Cardiac septum (tissue), 1 donor: ENCODE data around the gene DPH1. TPM values are rescaled to one million over a fixed set of nuclear protein-coding genes. Genes with fewer than 3 reads are reported as not detected.

Experiments
- DNase-seq: peaks from one replicate; pipeline ENCODE4 v3.0.0-alpha.2; 2020; ENCODE audit warnings: low spot score
- intact Hi-C: fragments of 100-400 bp; cut with DNase I; formaldehyde crosslinking; loops from one replicate; pipeline ENCODE4 v1.14.0; 2022
- total RNA-seq: library from RNA; stranded (reverse); fragmentation: NEBNext Ultra II Directional; extraction: Animal tissue kit (Norgen Biotek cat#: 25700); gene quantifications from one replicate; pipeline ENCODE4 v1.2.1, GENCODE V29; 2021
- donor health status: DM: no; HTN: no; CAD: no.

The DPH1 gene
- total RNA-seq, 1 donor from 2014 or later = 28.8 TPM

DNA sequence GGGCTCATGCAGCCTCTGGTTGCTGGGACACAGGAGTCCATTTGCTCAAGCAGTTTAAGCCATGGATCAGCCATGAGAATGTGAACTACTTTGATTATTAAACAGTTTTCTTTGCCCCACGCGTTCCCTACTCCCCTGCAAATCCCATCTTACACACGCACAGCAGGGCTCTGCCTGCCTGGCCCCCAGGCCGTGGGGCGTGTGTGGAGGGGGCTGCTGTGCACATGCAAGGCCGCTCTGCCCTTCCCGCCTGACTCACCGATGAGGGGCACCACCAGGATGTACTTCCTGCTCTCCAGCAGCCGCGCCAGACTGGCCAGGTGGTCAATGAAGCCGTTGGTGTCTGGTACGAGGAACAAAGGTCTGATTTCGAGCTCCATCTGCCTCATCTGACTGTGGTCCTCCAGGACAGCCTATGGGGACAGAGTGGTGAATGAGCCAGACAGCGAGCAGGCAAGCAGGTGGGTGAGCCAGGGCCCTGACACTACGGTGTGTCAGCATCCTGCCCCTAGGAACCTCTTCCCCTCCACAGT is 38.6 kb downstream of the DPH1 start:
- intact Hi-C loops = no loop called here

DNA sequence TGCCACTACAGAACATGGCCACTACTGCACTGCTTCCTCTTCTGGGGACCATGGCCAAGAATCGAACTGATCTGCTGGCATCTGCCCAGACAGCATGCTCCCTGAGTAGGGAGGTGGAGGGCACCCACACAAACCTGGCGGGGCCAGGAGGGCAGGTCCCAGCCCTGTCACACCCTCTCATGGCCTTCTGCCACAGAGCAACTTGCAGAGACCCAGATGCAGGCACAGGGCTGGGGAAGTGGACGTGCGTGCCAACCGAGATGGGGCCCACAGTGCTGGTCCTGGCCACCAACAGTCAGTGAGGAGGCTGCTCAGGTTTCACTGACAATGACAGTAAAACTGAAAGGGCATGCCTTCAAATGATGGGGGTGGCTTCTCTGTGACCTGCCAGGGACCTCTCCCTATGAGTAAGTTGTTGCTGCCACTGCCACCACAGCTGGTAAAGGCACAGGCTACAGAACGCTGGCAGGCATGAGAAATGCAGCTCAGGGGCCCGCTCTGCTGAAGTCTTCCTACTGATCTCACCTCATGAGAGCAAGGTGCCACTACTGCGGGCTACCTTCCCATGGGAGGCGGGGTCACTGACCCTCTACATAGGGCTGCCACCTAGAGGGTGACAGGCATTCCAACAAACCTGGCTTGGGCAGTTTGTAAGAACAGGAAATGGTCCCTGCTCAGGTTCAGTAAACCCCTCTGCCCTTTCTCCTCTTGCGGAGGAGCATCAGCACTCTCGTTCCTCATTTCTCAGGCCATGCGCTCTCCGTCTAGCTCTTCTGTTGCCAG is 40.5 kb downstream of the DPH1 start:
- intact Hi-C loops = no loop called here
- DNase-seq = no peak

More for the DNA sequence above, 38.6 kb downstream of the DPH1 start:
- DNase-seq = no peak

DNA sequence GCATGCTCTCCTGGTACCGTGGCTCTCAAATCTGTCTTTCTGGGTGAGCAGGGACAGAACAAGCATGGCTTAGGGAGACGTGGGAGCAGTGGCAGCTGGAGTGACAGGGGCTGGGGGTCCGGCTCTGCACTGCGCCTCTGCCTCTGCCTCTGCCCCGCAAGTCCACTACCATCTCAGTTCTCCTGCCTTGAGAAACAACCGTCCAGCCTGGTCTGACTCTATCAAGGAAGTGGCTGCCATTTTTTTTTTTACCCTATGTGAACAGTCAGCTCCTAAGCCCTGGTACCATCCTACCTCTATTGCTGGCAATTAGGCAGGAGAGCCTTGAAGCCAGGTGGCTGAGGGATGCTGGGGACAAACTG is 41.1 kb downstream of the DPH1 start:
- intact Hi-C loops = no loop called here
- DNase-seq = no peak

DNA sequence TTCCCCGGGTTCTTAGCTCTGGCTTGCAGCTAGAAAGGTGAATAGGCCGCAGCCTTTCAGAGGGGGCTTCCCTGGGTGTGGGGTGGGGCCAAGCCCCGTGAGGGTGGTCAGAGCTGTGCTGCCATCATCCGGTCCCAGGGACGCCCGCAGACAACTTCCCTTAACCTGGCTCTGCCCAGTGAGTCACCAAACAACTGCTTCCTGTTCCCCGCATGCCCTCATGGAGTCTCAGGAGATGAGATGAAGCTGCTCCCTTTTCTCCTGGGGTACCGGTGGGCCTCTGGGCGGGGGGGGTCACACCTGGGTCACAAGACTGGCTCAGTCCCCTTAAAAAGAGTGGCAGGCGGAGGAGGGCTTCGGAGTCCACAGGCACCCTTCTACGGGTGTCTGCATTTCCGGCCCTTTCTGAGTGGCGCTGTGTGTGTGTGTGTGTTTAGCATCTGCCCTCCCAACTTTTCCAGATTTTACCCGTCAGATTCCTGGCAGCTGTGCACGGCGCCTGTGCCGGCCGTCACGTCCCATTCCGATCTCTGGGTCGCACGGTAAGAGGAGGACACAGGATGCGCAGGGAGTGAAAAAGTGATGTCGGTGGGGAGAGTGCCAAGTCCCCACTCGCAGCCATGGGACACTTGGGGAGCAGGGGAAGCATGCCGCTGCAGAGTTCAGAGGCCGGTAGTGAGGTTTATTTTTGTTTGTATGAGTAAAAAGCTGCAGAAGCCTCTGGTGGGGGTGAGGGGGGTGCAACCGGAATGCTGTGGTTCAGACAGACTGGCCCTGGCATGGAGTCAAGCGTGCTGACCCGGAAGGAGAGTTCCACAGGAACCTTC is 41.7 kb downstream of the DPH1 start:
- no peak for DNase-seq
- intact Hi-C loops = no loop called here

DNA sequence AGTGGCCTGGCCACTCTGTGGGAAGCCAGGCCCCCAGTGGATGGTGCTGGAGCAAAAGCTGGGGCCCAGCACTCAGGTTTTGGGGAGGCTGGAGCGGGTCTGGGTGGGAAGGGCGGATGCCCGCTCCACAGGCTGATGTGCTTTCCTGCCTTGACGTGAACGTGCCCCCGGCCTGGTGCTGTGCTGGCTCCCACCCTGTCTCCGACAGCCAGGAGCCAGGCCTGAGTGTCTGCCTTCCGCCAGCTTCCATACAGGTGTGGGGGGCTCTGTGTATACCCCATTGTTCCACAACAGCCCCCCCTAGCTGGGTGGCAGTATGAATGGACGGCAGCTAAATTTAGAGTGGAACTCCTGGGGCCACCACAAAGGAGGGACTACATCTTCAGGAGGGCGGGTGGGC is 45.0 kb downstream of the DPH1 start:
- no peak for DNase-seq
- intact Hi-C loops = loop anchor here (2.0 kb wide), 1 partner anchor 14 kb away; no protein-coding TSS in a partner anchor

DNA sequence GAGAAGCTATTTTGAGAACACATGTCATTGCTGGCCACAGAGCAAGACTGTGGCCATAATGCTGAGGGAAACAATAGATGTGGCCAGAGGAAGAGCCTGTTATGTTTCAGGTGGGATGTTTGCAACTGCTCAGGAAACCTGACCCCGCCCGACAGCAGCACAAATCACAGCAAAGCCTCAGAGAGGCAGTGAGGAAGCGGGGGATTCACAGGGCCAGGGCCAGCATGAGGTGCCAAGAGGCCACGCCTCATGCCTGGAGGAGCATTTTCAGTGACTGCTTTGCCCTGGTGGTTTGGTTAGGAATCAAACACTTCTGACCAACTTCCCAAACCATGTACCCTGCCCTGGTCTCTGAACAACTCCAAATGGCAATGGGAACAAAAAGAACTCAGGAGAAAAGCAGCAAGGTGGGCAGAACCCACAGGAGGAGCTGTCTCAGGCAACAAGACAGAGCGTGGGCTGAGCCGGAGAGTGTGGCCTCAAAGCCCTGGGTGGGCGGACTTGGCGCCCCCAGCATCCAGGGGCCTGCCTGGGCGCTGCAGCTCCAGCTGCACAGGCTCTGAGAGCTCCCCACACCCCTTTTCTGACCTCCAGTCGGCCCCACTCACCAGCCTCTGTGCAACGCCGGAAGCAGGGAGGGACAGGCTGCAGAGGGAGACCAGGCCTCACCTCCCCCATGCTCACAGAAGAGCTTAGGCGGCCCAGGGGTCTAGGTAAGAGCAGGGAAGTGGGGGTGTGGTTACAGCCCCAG is 45.6 kb downstream of the DPH1 start:
- no peak for DNase-seq
- intact Hi-C loops = loop anchor here (2.0 kb wide), 1 partner anchor 13 kb away; no protein-coding TSS in a partner anchor

DNA sequence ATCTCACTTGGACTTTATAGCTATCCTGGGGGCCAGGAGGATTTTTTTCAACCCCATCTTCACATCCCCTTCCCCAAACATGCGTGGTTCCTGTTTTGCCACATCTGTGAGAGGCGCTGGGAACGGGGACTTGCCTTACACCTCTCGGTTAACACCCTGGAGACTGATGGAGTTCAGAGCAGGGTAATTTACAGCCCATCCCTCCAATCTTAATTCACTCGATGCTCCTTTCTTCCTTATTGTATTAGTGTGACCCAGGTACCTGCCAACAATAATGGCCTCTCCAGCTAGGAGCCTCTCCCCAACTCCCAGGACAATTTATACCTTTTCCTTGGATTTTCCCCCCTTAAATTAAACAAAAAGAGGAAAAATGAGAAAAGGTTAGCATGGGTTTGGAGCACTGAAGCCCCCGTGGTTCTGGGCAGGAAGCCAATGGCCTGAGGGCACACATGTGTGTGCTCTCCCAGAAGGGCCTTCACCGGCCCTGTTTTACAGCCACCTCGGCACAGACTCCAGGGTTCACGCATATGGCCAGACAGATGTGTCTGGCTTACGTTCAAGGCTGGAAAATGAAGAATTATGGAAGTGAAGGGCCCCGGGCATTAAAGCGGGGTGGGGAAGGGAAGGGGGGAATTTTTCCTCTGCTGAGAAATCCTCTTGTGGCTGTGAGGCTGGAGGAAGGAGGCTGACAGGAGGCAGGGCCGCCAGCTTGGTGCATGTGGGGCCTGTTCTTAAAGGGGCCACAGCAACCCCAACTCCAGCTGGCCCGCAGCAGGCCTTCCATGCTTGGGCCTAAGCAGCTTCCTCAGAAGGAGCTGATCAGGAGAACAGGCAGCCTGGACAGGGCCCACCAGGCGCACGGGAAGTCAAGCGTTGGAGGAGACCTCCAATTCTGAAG is 46.4 kb downstream of the DPH1 start:
- intact Hi-C loops = no loop called here
- DNase-seq = no peak

DNA sequence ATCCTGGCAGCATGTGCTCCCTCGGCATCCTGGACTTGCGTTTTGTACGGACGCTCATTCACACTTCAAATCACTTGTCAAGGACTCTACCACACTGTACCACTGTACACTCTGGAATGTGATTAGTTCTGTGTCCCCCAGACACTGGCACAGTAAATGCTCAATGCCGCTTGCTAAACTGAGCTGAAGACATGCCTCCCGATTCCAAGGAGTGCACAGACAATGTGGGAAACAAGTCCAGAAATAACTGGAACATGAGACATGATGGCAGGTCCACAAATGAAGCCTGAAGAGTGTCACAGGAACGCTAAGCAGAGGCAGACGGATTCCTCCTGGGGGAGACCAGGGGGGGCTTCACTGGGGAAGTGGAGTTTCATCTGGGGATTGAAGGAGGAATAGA is 47.1 kb downstream of the DPH1 start:
- intact Hi-C loops = no loop called here
- no peak for DNase-seq

DNA sequence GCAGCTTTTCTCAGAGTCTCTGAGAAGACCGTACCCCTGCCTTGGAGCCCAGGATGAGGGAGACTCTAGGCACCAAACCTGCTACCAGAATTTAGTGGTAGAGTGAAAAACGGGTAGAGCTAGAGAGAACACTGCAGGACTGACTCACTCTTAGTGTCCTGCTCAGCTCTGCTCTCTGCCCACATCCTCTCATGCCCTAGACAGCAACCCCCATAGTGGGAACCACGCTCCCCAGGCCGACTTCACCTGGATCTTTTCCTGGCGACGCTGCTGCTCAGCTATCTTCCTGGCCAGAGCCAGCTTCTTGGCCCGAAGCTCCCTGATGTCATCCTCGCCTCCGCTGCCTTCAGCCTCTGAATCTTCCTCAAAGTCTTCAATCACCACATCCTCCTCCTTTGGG is 51.6 kb downstream of the DPH1 start:
- intact Hi-C loops = no loop called here
- no peak for DNase-seq

DNA sequence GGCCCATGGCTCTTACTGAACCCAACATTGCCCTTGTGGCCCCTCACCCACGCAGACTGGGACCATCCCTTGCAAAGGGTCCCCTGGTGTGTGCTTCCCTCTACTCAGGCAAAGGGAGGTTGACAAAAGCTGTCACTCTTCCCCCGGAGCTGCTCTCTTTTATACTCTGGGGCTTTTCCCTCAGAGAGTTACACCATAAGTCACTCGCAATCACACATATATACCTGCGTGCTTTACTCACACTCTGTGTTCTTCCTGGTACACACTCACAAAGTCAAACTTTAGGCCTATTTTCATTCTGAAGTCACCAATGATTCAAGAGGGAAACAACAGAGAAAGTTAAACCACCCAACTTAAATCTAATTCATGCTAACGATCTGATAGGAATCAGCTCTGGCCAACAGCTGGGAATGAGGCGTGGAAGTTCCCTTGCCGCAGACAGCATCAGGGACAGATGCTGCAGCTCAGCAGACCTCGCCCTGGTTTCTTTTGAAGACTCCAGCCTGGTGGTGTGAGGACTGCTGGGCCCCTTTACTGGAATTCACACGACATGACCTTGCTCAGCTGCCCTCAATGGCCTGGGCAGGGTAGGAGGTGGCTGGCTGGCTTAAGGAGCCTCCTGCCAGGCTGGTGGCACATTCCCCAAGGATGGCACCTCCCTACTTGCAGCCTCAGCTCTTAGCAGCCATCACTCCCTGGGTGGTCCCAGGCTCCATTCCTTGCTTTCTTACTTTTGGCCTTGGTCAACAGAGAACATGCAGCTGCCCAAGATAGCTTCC is 52.2 kb downstream of the DPH1 start:
- no peak for DNase-seq
- intact Hi-C loops = no loop called here

DNA sequence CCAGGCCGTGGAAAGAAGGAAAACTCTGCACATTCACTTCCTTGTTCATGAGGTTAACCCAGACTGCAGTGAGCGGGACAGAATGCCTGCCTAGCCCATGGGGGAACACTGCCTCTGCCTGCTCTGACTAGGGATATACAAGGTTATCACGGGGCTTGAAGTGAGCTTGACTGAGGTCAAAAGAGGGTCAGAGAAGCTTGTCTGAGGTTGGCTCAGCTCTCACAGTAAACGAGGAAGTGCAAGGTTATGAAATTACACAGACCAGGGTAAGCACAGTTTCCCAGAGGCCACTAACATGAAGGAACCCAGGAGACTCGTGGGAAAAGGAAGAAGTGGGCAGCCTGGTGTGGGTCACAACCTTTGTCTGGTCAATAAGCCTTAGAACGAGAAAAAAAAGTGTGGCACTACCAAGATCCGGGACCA is 53.7 kb downstream of the DPH1 start:
- DNase-seq = no peak

DNA sequence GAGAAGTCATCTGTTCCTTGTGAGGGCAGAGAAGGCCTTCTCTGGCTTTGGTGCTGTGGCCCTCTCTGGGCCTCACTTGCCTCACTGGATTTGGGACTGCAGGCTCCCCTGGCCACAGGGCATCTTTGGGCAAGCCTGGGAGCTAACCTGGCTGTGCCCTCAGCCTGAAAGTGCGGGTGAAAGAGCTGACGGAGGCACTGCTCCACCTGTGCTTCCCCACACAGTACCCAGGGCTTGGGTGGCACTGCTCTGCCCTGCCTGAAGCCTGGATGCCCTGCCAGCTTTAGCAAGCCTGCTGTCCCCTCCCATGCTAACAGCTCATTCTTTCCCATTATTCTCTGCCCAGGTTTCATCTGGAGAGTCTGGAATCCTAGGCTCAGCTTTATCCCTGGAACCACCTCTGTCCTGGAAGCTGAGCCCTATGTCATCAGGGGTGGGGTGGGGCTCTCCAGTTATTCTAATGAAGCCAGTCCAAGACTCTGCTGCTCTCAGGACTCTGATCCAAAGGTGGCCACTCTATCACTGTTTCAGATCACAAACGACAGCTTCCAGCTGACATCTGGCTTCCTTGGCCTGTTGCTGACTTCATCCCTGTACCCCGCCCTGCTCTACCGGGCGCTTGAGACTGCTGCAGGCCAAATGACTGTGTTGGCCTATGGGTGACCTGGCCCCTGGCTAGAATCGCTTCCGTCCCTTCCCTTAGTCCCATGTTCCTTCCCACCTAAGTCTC is 54.2 kb downstream of the DPH1 start:
- no peak for DNase-seq
- intact Hi-C loops = no loop called here

More for the DNA sequence above, 53.7 kb downstream of the DPH1 start:
- intact Hi-C loops = no loop called here

DNA sequence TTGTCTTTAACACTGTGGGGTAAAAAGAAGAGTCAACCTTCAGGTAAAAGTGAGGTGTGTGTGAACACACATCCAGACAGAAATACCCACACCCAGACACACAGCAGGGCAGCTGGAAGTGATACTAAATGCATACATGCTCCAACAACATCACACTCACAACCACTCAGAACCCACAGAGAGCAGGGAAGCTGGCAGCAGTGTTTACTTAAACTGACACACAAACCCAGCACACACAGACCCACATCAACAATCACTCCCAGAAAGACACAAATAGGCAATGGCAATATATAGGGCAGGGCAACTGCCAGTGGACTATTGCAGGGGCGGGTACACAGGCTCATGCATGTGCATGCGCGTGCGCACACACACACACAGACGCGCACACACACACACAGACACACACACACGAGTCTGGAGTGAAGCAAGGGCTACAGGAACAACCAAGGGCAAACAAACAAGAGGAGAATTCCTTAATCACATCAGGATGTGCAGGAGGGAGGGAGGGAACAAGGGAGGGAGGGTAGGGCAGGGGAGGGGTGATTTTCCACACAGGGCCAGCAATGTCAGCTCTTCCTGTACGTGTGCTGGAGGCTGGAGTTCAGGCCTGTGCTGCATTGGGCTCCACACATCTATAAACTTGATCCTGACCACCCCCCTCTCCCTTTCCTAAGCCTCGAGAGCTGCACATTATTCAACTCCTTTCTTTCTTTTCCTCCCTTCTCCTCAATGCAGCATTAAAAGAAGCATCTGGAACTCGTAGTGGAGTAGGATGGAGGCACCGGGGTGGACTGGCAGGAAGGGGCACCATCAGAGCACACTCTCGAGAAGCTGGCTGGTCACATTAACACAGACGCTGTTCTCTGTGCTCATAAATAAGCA is 55.1 kb downstream of the DPH1 start:
- intact Hi-C loops = no loop called here
- no peak for DNase-seq

DNA sequence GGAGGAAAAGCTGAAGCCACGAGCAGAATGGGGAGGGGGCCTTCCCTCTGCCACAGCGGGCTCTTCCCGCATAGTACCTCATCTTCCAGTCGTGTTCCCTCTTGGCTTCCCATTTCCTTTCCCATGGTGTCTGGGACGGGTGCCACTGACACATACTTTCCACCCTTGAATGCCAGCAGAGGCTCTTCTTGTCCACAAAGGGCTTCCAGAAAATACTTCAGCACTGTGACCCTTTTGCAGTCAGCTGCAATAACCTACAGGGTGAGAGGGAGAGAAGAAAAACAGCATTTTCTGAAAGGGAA is 55.6 kb downstream of the DPH1 start:
- intact Hi-C loops = no loop called here

DNA sequence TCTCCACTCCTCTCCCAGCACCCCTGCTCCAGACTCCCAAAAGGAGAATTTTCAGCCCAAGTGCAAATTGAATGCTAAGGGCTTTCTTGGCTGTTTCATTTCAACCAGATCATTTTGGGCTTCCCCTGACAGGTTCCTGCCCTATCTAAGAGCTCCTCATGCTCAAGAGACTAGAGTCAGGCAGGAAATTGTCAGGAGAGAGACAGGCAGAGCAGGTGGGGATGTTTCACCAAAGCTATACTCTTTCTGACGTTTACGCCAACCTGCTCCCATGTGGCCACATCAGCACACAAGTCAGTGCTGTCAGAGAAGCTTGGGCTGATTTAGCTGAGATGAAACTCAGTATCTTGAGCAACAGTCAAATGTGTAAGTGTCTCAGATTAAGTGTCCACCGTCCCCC is 56.4 kb downstream of the DPH1 start:
- no peak for DNase-seq
- intact Hi-C loops = no loop called here

More for the DNA sequence above, 55.6 kb downstream of the DPH1 start:
- no peak for DNase-seq

DNA sequence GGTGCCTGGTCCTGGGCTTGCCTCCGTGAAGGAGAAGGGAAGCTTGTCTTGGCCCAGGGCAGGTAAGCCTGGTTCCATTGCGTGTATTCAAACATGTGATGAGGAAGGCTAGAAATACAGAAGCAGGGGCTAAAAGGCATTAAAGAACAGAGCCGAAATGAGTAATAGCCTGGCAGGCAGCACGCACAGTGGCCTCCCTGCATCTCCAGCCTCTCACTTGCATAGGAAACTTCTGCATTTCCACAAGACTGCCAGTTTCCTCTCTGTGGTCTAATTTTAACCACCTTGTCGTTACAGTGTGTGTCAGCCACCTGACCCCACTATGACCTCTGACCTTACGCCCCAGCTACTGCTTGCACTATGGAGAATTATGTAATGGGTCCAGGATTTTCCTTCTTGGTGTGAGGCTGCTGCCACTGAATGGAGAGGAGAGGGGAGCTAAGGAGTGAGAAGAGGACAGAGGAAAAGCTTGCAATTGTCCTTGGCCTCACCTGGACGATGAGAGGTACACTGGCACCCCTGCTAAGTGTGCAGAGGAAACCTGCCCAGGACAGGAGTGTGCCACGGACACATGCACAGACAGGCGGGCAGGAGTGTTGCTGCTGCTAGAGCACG is 57.8 kb downstream of the DPH1 start:
- intact Hi-C loops = loop anchor here (2.0 kb wide), 1 partner anchor 13 kb away; no protein-coding TSS in a partner anchor
- DNase-seq = no peak
